HG03342 (cell line): ENCODE measurements around the gene TEX38.
"Not testable (repeated sequence)": the region's sequence is repeated elsewhere in the genome, so short reads cannot be mapped to it uniquely, and the experiment has no call there.

ENCODE experiments used
- ATAC-seq: cut with Tn5 transposase; IDR thresholded peaks from one replicate; pipeline ENCODE4 v1.9.1; 2021; ENCODE audit warnings: mild to moderate bottlenecking, moderate library complexity; ENCODE audit not compliant: unreplicated experiment

TEX38 gene

DNA sequence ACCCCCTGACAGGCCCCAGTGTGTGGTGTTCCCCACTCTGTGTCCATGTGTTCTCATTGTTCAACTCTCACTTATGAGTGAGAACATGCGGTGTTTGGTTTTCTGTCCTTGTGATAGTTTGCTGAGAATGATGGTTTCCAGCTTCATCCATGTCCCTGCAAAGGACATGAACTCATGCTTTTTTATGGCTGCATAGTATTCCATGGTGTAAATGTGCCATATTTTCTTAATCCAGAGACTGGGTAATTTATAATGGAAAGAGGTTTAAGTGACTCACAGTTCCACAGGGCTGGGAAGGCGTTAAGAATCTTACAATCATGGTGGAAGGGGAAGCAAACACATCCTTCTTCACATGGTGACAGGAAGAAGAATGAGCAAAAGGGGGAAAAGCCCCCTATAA is 17.0 kb upstream of the TEX38 start:
- not testable (repeated sequence) for ATAC-seq

DNA sequence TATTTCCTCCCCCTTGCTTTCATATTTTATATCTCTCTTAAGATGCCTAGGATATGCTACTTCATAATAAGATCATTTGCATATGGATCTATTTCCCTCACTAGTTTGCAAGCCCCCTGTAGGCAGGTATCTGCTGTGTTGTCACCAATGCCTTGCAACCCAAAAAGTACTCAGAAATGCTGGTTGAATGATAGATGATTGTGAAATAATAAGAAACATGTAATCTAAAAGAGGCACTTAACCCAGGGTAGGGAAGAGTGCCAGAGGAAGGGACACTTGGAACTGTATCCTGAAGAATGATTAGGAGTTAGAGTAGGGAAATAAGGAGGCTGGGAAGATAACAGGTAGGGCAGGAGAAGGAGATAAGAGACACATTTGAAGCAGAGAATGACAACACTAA is 15.8 kb upstream of the TEX38 start:
- no peak for ATAC-seq

DNA sequence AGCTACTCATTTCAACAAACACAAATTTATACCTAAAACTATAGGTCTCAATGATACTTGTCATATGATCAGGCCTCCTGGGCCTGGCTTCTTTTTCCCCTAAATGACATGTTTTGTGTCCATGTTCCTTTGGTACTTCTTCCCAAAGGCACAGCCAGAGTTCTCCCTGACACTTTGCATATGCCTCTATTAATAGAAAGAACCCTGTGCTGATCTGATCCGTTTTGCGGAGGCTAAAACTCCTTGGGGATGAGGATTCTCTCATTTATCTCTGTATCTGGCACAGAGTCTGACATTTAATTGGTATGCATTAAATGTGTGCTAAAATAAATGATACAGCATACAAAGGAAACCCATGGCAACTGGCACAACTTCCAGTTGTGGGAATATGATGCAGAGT is 15.0 kb upstream of the TEX38 start:
- no peak for ATAC-seq

DNA sequence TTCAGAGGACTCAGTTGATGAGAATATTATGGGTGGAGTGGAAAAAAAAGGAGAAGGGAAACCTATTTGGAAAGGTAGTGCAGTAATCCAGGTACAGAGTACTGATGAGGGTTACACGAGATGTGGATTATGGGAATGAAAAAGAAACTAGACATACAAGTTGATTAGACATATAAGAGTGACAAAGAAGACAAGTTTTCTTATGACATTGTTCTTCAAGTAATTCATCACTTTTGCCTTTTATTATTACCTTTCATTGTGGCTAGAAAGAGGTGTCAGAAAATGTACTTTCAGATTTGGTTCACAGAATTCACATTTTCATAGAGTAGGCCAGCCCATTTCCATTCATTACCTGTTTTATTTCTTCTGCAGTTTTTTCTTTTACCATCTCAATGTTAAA is 13.9 kb upstream of the TEX38 start:
- no peak for ATAC-seq

DNA sequence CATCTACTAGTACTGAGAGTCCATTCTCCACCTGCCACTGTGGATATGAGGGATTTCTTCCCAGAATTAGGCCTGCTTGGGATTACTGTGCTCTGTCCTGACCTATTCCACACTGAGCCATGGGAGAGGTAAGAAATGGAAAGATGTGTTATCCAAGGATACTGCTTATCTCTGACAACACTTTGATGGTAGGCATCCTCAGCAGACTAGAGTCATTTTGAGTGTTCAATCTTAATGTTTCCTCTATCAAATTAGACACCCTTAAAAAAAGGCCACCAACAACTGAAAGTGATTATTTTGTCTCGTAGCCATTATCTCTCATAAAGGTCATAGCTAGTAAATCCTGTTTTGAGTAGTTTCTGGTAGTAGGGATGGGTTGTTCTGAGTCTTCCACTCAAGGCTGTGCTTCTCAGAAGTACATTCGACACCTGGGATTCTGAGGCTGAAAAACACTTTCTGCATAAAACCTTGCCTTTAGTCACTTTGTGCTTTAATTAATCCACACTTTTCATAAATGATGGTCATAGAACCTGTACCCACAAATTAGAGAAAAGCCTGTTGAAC is 12.3 kb upstream of the TEX38 start:
- ATAC-seq: no peak

DNA sequence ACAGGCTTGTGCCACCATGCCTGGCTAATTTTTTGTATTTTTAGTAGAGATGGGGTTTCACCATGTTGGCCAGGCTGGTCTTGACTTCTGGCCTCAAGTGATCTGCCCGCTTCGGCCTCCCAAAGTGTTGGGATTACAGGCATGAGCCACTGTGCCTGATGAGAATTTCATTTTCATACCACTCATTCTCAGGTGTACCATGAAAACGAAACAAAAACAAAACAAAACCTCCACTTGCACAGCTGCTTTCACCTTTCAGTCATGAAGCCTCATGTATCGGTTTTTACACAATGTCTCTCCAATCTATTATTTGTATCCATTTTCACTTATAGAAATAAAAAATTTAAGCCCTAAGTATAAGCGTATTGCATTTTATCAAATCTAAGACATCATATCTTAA is 11.5 kb upstream of the TEX38 start:
- ATAC-seq: peak; percentile 83

DNA sequence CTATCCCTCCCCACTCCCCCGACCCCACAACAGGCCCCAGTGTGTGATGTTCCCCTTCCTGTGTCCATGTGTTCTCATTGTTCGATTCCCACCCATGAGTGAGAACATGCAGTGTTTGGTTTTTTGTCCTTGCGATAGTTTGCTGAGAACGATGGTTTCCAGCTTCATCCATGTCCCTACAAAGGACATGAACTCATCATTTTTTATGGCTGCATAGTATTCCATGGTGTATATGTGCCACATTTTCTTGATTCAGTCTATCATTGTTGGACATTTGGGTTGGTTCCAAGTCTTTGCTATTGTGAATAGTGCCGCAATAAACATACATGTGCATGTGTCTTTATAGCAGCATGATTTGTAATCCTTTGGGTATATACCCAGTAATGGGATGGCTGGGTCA is 8.7 kb upstream of the TEX38 start:
- not testable (repeated sequence) for ATAC-seq

DNA sequence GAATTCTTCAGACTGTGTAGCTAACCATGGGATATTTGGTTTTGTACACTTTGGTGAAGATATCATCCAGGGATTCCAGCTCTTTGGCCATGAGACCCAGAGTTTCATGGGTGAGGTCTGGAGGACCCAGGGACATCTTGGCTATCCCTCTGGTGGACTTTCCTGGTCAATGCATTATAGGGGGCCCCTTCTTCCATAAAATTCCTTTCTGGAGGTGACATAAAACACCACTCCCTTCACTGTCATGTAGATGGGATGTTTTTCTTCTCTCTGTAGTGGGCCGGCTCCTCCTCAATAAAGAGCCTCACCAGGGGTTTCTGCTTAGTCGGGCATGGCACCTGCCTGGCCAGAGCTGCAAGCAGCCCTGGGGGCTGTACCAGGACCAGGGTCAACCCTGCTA is 5.7 kb upstream of the TEX38 start:
- no peak for ATAC-seq

DNA sequence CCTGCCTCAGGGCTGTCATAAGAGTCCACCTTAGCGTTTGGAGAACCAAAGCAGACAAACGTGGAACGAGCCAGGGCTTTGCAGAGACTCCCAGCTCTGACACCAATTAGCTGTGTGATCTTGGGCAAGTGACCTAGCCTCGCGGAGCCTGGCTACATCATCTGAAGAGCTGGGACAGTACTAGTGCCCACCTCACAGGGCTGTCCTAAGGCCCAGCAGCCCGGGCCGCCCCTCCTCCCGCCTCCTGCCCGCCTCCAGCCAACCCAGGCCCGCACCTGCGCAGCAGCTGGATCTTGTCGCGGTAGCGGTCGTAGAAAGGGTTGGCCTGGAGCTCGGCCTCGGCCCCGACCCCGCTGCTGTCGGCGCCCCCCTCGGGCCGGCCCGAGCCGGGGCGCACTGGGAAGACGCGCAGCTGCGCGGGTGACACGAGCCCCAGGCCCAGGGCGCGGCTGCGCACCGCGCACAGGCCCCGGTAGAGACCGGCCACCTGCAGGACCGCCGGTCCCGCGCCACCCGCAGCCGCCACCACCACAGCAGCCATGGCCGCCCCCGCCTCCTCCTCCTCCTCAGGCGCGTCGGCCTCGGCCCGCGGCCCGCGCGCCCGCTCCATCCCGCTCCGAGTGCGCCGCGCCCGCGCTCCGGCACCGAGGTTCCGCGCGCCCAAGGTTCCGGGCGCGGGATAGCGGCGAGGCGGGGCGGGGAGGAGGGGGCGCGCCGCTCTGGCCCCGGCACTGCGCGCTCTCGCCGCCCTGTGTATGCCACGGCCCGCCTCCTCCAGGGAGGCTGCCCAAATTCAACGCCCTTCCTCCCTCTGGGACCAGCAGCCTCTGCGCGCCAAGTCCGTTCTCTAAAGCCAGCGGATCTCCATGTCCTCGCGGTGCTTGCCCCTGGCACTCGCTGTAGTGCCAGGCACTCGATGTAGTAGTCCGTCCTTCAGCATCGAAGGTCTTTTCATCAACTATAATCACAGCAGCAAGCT is 3.6 kb upstream of the TEX38 start, which contains the start of gene ATPAF1:
ATPAF1 (minus strand) TSS at position 583 of the 979 bp plus-strand sequence; CDS start at position 541, 42 bp downstream.
- ATAC-seq: peak; percentile 74

DNA sequence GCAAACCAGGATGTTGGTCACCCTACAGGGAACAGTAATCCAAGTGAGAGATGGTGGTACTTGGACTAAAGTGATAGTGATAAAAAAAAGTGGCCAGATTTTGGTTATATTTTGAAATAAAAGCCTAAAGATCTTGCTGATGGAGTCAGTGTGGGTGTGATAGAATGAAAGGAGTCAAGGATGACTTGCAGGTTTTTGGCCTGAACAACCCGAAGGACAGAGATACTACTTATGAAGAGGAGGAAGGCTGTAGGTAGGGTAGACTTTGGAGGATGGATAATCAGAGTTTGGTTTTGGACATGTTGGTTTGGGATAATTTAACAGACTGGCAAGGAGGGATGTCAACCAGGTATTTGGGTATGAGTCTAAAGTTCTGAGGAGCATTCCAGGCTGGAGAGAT is 1.5 kb upstream of the TEX38 start:
- ATAC-seq: no peak

DNA sequence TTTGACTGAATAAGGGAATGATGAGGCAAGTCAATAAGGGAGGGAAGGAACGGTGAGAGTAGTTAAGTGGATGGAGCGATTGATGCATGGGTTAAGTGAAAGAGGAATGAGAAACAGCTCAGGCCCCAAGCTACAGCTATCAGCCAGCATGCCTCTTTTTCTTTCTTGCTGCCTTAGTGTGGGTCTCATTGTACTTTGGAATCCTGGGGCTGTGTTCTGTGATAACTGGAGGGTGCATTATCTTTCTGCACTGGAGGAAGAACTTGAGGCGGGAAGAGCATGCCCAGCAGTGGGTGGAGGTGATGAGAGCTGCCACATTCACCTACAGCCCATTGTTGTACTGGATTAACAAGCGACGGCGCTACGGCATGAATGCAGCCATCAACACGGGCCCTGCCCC is 1.0 kb downstream of the TEX38 start:
- ATAC-seq: no peak

DNA sequence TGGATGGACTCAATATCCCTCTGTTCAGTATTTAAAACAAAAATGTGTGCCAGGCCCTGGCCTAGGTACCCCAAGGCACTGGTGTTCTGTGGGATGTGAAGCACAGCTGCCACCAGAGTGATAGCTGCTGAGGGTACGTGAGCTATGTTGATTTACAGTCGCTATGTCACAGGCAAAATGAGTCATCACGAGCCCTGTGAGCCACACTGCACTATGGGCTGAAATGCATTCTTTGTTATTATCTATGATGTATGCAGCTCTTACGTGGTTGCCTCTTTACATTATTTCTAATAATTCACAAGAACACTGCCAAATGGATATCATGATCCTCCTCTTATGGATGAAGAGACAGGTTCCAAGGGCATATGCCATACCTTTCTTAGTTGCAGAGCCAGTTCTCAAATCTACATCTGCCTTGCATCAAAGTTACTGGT is 2.1 kb downstream of the TEX38 start:
- no peak for ATAC-seq

DNA sequence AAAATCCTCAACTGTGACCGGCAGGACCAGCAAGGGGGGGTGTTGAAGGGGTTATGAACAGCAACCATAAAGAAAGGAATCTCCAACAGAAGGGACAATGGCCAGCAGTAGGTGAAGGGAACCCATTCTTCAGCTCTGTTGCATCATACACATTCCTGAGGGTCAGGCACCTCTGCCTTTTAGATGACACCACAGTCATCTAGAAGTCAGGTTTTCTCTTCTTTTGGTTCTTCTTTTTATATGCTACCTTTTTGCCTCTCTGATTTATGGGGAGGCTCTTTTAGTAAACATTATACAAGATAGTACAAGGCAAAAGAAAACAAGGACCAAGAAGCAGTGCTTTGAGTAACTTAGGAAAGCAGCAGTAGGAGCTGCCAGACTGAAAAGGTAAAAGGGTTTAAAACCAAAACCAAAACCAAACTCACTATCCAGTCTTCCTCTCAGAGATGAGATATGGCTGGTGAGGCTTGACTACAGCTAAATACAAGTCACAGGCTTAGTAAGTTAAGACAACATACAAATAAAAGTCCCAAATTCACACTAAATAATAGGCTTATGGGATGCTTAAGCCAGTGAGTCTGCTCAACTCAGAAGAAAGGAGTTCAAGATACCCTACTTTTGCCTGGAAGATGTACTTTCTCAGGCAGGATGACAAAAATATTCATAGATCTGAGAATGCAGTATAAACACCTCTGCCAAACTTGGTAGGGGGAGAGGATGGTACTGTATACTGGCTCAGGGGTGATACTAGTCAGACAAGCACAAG is 4.1 kb downstream of the TEX38 start:
- peak; percentile 69 for ATAC-seq

DNA sequence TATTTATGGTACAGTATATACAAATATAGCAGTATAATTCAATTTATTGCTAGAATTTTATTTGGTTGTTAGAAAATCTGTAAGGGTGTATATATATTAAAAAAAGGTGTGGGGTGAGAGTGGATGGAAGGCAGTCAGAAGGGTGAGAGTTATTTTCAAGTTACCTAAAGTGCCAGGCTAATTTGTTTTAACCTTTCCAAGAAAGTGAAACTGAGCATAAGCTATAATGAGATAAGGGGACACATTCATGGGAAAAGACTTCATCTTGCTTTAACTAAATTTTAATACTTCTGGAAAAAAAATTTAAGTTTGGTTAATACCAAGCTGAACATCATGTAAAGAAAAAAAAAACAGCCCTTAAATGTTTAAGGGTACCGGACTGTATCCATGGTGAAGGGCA is 4.9 kb downstream of the TEX38 start:
- ATAC-seq: no peak

DNA sequence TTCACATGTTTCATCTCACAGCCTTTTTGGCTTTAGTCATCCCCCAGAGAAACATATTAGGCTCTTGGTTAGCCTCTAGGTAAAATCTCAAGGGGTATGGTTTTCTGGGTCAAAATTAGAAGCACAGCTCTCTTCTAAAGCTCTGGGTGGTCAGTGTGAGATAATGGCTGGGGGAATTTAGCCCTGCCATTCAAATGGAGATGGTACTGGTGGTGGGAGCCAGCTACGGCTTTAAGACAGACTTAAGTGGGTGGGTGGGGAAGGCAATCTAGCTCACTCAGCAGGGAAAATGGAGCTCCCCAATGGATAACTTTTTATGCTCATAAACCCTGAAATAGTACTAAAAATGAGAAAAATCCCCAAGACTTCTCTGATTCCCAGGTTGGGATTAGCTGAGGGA is 5.7 kb downstream of the TEX38 start:
- ATAC-seq: no peak

DNA sequence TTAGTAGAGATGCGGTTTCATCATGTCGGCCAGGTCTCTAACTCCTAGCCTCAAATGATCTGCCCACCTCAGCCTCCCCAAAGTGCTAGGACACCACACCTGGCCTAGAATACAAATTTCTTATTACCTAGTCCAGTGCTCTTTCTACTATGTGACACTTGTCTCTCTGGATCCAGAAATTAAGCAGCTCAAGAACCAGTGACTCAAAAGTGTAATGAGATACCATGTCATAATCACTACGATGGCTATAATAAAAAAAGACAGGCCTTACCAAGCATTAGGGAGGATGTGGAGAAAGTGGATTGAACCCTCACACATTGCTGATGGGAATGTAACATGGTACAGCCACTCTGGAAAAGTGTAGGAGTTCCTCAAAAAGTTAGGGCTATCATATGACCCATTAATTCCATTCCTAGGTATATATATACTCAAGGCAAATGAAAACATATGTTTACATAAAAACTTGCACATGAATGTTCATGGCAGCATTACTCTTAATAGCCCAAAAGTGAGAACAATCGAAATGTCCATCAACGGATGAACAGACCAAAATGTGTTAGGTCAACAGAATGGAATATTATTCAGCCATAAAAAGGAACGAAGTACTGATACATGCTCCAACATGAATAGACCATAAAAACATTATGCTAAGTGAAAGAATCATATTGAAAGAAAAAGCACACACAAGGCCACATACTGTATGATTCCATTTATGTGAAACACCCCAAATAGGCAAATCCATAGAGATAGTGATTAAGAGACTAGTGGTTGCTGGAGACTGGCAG is 8.3 kb downstream of the TEX38 start:
- ATAC-seq: no peak

DNA sequence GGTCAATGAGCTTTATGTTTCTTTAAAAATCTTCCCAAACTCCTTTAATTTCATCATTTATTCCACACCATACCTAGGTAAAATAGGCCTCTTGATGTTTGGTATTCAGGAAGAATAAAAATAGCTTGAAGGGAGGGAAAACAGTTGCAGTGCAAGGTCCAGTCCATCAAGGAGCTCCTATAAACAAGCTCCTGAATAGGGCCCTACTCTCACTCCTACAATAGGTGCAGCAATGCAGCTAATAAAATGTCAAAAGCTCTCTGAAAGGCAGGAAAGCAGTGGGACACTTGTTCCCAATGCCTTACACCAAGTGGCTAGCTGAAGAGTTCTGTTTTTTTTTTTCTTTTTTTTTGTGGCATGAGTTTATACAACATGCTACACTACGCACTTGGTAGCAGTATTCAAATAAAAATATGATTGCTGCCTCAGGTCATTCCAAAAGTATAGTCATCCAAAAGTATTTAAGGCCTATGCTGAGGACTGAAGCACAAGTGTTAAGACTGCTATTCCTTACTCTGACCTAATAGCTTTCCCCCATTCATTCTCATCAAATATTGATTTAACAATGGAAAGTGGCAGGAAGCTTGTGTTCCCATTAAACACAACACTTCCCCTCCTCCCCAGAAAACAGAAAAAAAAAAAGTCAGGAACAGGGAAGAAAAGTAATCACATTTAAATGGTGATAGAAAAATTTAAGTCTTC is 9.8 kb downstream of the TEX38 start:
- ATAC-seq: no peak

DNA sequence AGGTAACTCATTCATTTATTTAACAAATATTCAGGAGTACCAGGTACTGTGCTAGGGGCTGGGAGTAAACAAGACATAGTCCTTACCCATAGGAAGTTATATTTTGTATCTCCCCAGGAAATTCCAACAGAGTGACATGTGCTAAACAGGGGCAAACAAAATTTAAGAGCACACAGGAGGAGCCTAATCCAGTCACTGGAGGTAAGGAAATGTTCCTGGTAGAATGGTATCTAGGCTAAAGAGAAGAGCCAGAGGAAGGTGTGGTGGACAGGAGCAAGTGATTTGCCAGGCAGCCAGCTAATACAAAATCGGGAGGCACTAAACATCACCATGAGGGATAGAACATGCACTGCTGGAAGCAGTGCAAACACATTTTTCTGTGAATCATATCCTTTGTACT is 10.4 kb downstream of the TEX38 start:
- ATAC-seq: no peak

DNA sequence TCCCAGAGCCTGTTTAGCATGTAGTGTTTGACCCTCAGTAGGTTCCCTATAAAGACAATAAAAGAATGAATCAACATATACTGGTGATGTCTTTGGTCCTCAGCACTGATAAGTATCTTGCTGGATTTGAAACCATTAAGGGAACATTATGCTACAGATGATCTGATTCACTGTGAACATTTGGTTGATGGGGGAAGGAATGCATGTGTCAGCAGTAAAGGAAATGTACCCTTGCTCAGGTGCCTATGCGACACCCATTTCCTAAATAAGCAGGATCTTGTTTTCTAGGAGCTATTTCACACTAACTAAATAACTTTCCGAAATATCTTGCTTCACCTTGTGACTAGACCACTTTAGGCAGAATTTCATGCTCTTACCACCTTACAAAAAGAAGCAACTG is 13.0 kb downstream of the TEX38 start:
- ATAC-seq: no peak

DNA sequence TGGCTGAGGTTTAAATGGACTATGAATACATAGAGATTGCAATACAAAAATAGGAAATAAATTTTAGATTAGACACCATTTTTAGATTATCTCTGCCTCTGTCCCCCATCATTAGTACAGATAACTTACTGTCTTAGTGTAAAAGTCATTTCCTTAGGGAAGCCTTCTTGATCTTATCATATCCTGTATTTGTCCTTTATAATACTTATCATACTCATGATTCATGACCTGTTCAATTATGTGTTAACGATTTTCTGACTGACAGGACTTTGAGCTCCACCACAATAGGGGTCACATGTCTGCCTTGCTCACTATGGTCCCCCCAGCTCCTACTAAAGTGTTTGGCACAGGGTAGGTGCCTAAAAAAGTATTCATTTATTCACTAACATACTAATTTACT is 14.6 kb downstream of the TEX38 start:
- ATAC-seq: no peak
